NCI-H146 treated with DMSO at 0.1 percent for 48 hours (cell line): Measurements from ENCODE around the gene MVP.
A peak's percentile ranks its signal among the peaks of the same experiment; 100 is the strongest.

ENCODE experiments used
- DNase-seq: peaks from one replicate; lab custom pipeline; 2025; ENCODE audit not compliant: unreplicated experiment; lab: John Stamatoyannopoulos, UW

MVP gene

DNA sequence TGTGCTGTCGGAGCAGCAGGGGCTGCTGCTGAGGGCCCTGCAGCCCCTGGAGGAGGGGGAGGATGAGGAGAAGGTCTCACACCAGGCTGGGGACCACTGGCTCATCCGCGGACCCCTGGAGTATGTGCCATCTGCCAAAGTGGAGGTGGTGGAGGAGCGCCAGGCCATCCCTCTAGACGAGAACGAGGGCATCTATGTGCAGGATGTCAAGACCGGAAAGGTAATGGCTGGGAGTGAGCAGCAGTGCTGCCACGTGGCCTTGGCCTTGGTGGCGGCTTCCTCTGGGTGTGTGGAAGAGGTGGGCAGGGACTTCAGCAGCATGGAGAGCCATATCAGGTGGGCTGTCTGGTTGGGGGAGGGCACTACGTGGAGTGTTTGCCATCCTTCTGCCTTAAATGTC, 20.0 kb downstream of the MVP start:
- no peak for DNase-seq

DNA sequence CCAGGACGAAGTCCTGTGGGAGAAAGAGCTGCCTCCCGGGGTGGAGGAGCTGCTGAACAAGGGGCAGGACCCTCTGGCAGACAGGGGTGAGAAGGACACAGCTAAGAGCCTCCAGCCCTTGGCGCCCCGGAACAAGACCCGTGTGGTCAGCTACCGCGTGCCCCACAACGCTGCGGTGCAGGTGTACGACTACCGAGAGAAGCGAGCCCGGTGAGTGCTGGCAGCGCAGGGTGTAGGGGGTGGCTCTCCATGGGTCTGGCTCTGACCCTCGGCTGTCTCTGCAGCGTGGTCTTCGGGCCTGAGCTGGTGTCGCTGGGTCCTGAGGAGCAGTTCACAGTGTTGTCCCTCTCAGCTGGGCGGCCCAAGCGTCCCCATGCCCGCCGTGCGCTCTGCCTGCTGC, 21.4 kb downstream of the MVP start:
- DNase-seq: no peak

- no peak for DNase-seq
Observed at GRCh38 chr16:29842732-29843346, 22.6 kb downstream of the MVP start.

DNA sequence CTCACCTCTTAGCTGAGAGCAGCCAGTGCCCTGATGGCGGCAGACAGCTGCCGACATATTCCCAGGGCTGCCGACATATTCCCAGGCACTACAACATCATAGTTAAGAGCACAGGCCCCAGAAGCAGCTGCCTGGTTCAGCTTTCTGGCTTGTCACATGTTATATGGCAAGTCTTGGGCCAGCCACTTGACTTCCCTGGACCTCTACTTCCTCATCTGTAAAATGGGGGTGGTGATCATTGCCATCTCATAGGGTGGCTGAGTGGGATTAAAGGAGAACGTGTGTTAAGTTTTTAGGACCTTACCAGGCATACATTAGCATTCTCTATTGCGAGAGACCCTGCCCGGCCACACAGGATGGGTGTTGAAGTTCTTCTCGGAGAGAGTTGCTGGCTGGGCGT, 23.7 kb downstream of the MVP start:
- DNase-seq: no peak

GRCh38 chr16:29844575-29845331, 24.5 kb downstream of the MVP start:
- no peak for DNase-seq

DNA sequence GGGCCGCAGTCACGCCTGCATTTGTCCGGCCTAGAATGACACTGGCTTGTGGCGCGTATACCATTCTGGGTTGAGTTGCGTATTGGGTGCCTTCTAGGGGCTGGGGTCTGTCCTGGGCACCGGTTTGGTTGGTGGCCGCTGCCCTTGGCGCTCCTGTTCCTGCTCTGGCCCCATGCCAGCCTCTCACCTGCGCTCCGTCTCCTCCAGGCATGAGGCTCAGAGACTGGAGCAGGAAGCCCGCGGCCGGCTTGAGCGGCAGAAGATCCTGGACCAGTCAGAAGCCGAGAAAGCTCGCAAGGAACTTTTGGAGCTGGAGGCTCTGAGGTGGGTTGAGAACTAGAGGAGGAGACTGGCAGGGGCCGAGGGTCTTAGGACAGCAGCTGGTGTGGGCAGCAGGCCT, 25.4 kb downstream of the MVP start:
- no peak for DNase-seq

DNA sequence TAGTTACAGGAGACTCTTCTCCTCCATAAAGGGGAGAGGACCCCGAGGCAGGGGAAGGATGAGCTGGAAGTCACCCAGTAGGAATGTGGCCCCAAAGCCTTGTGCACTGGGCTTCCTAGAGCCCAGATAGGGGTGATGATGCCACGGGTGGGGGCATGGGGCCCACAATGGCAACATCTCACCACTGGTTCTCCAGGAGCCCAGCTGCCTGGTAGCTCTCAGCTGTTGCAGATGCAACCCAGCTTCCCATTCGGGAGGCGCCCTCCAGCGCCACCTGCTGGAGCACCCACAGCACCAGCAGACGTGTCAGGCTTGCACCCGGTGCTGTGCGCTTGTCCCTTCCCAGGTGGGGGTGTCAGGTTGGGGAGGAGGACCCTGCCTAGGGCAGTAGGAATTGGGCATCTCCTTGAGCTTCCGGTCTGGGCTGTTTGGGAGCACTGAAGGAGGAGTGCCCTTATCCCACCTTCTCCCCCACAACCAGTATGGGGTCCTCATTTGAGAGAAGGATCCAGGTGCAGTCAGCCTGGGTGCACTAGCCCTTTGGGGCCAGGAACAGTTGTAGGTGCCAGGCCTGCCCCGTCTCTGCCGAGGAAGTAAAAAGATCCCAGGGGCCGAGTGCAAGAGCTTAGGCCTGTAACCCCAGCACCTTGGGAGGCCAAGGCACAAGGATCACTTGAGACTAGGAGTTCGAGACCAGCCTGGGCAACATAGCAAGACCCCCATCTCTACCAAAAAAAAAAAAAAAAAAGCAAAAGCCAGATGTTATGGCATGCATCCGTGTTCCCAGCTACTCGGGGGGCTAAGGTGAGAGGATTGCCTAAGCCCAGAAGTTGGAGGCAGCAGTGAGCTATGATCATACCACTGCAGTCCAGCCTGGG, 28.4 kb downstream of the MVP start:
- DNase-seq: peak; percentile 49

DNA sequence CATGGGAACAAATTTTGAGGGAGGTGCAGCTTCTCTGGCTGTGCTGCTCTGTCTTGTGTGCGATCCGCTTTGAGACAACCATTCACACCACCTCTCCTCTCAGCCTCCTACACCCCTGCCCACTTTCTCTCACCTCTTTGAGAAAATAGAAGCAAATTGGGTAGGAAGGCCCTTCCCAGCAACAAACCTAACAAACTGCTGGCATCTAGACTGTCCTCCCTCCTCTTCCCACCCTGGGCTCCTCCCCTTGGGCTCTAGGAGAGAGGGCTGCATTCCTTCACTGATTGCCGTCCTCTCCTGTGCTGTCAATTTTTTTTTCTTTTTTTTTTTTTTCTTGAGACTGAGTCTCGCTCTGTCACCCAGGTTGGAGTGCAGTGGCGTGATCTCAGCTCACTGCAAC, 29.2 kb downstream of the MVP start:
- no peak for DNase-seq

GRCh38 chr16:29850998-29851397, 30.7 kb downstream of the MVP start:
- no peak for DNase-seq

DNA sequence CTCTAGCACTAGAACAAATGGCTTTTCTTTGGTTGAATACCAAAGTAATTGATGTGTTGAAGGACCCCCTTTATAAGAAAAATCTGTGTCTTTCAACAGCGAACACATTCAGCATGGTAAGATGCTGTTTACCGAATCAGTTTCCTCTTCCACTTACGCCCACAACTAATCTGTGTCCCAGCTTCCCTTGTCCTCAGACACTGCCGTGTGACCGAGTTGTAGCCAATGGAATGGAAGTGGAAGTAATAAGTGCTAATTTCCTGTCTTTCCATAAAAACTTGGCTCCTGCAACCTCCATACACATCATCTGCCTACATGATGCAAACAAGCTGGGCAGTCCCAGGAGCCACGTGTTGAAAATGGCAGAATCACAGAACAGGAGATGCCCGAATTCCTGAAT, 32.4 kb downstream of the MVP start:
- no peak for DNase-seq

DNA sequence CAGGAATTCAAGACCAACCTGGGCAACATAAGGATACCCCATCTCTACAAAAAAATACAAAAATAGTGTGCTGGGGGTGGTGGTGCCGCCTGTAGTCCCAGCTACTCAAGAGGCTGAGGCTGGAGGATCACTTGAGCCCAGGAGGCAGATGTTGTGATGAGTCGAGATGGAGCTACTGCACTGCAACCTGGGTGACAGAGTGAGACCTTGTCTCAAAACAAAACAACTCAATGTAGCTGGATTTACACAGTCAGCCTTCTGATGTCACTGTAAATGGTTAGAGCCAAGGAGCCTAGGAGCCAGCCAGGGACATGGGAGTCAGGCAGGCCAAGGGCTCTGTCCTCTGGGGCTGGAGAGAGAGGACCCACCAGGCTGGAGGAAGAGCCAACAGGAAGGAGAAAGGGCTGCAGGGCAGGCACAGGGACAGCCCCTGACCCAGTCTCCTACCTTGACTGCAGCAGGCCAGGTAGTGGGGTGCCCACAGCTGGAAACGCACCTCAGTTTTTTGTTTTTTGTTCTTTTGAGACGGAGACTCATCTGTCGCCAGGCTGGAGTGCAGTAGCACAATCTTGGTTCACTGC, 34.3 kb downstream of the MVP start:
- DNase-seq: no peak

GRCh38 chr16:29857133-29857760, 37.0 kb downstream of the MVP start:
- no peak for DNase-seq

DNA sequence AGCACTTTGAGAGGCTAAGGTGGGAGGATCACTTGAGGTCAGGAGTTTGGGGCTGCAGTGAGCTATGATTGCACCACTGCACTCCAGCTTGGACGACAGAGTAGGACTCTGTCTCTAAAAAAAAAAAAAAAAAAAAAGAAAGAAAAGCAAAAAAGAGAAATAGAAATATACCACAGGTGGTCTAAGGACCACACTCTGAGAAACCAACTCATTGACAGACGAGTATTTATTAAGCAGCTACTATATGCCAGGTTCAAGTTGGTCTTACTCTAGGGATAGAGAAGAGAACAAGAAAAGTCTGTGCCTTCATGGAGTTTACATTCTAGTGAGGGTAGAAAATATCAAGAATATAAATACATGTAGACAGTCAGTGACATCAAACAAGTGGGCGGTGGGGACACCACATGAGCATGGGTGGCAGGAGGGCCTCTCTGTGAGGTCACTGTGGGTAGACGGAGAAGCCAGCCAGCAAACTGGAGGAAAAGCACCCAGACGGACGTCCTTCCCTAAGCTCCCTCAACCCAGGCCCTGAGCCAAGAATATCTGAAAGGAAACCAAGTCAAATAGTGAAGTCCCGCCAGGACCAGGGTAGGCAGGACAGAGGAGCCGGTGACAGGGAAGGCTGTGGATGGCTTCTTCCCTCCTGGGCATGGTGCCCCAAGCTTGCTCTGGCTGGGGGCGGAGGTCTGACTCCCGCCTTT, 38.0 kb downstream of the MVP start:
- DNase-seq: no peak

GRCh38 chr16:29858974-29859373, 38.7 kb downstream of the MVP start:
- no peak for DNase-seq

- DNase-seq: no peak
Observed at GRCh38 chr16:29860218-29860617, 40.0 kb downstream of the MVP start.

- peak; percentile 28 for DNase-seq
Observed at GRCh38 chr16:29862383-29862883, 42.2 kb downstream of the MVP start.

DNA sequence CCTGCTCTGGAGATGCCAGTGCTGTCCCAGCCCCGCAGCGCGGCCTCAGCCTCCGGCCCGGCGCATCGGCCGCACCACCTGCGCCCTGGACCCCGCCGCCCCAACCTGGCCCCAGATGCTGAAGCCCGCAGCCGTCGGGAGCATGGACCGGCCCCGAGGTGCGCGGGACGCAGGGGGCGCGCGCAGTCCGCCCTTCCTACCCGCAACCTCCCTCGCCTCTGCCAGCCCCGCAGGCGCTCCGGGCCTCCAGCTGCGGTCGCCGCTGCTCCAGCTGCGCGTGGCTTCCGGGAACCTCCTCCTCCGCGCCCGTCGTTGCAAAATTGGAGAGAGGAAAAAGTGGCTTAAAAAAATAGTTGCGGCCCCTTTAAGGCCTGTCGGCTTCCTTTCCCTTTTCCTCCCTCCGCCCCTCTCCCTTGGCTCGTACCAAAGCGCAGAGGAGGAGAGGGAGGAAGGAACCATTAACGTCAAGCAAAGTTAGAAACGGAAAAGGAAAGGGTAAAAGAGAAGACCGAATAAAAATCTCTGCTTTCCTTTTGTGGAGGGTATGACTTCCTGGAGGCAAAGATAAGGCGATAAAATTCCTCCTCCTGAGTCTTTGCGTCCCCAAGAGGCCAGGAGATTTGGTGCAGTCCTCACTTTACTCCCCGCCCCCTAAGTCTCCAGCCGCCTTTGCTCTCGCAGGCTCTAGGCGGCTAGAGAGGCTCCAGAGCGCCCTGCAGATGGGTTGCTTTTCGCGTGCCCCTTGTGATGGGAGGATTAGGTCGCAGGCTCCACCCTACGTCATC, 42.8 kb downstream of the MVP start, which contains the start of gene CDIPT:
CDIPT (minus strand) TSS at position 343 of the 785 bp plus-strand sequence. CDS start 369 bp downstream, outside the sequence.
- DNase-seq: peak; percentile 95

DNA sequence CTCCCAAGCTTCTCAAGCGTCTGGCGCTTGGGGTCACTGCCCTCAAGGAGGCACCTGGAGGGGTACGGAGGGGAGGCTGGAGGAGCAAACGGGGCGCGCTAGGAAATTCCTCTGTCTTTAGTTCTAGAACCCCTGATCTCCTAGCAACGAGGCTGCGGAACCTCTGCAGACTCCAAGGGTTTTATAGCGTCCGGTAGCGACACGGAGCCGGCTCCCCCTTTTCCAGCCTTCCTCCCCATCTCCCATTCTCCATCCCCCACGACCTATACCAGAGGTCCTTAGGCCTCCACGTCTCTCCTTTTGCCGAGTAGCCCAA, 43.4 kb downstream of the MVP start:
- no peak for DNase-seq

- DNase-seq: no peak
Observed at GRCh38 chr16:29864205-29864604, 43.9 kb downstream of the MVP start.
